Stomach (tissue), 4 donors: Measurements from ENCODE around the gene HELZ.

Experiments used
- CTCF ChIP-seq, 7 experiments: fragments of 450-650 bp in 4 of 7; fragments of 200-600 bp in 3 of 7; sonication (generic) in 3 of 7; IDR thresholded peaks; one replicate each; pipeline ENCODE4 v1.5.1; 2016 to 2019; ENCODE audit warnings: antibody characterized with exemption in 7 of 7, control low read depth in 2 of 7, mild to moderate bottlenecking in 1 of 7
- POLR2A ChIP-seq, 4 donors: fragments of 450-650 bp; IDR thresholded peaks; one replicate each; pipeline ENCODE4 v1.6.1; 2016; ENCODE audit warnings: antibody characterized with exemption in 4 of 4, control low read depth in 2 of 4, mild to moderate bottlenecking in 1 of 4, moderate library complexity in 1 of 4
- POLR2AphosphoS5 ChIP-seq, 3 donors: sonication (generic); formaldehyde crosslinking; IDR thresholded peaks; one replicate each; pipeline ENCODE4 v1.6.1; 2016; ENCODE audit warnings: antibody characterized with exemption in 3 of 3

- no peak for TF ChIP-seq CTCF (IDR thresholded peaks at IDR 0.05)
- no peak for TF ChIP-seq POLR2A (IDR thresholded peaks at IDR 0.05)
- TF ChIP-seq POLR2AphosphoS5 (IDR thresholded peaks at IDR 0.05): no peak
Observed at GRCh38 chr17:67229109-67229955, 15.7 kb downstream of the HELZ start.
